ENCODE measurements around the gene LTB4R.
"Not testable (repeated sequence)": the region's sequence is repeated elsewhere in the genome, so short reads cannot be mapped to it uniquely, and the experiment has no call there.

Gene LTB4R

DNA sequence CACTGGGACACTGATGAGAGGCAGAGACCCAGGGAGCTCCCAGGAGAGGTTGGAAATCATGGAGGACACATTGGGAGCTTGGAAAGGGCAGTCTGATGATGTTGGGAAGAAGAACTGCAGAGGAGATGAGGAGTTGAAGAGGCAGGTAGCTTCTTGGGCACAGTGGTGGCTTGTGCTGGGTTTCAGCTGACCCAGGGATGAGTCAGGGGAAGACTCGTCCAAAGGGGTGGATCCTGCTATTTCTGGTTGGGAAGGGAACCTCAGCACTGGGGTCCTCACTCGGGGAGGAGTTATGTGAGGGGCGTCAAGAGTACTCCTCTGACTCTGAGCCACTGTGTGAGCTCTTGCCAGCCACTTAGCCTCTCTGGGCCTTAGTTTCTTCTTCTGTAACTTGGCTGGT lies 12.0 kb downstream of the LTB4R start:
- no peak for DNase-seq (ENCODE audit: low spot score)

DNA sequence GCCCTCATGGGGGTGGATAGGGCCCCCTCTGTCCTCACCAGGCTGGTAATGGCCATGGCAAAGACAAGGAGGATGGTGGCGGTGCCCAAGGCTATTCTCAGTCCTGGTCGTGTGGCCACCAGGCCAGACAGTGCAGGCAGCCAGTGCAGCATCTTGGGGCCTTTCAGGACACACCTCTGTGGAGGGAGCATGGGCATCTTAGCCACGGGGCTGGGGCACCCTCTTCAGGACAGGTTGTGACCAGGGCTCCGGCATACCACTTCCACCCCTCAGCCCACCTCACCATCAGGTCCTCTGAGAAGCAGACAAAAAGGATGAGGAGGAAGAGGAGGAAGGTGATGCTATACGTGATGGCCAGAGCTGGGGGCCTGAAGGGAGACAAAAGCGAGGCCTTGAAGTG lies 12.7 kb downstream of the LTB4R start:
- no peak for DNase-seq (ENCODE audit: low spot score)

DNA sequence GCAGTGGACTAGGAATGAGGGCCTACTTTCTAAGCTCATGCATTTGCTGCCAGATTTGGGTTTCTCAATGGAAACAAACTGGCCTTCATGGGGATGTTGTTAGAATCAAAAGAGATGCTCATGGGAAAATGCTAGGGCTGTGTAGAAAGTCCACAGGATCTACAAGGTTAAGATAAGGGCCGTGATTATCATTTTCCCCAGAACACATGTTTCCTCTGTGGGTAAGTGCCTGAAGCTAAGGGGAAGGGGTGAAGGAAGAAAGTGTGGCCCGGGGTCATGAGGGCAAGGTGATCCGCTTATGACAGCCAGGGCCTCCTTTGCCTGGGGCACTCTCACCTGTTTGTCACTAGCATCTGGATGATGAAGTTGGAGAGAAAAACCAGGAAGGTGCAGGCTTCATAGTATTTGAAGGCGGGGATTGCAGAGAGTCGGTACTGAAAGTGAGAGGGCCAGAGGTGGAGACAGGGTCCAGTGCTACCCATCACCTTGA lies 13.8 kb downstream of the LTB4R start:
- no peak for DNase-seq (ENCODE audit: low spot score)

DNA sequence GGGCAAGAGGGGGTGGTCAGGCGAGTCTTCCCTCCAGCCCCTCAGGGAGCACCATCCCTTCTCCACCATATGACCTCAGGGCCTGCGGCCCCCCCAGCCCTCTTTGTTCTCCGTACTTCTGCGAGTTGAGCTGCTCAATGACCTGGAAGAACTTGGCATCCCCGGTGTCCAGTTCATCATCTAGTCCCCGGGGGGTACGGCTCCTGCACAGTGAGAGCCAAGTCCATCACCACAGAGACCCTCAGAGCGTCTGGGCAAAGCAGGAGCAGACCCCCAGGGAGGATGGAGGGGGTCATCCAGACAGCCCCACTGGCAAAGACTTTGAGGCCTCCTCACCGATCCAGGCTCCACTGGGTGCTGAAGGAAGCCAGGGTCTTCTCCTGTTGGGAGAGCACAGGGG lies 14.7 kb downstream of the LTB4R start:
- DNase-seq (ENCODE audit: low spot score) = no peak

DNA sequence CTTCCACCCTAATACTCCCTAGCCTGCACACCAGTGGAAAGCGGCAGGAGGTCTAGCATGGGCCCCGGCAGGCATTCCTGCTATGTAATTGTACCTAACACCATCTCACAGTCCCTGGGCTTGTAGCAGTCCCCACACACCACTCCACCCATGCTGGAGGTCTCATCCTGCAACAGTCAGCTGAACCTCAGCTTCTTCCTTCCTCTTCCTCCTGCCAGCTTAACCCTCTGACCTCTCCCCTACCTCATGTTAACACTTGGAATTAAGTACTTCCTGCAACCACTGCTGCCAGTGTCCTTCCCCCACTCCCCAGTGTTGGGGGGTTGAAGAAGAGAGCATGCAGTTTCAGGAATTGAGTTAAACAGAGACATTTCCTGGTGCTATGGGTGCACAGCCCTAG lies 16.0 kb downstream of the LTB4R start:
- DNase-seq (ENCODE audit: low spot score) = no peak

DNA sequence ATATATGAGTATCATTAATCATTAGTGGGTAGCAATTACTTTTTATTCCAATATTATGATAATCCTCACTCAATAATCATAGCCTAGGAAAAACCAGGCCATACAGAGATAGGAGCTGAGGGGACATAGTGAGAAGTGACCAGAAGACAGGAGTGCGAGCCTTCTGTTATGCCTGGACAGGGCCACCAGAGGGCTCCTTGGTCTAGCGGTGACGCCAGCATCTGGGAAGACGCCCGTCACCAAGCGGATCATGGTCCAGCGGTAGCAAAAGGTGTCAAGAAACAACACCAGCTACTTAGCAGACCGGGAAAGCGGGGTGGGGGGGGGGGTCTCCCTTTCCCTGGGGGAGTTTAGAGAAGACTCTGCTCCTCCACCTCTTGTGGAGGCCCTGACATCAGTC lies 16.6 kb downstream of the LTB4R start:
- DNase-seq (ENCODE audit: low spot score) = not testable (repeated sequence)

DNA sequence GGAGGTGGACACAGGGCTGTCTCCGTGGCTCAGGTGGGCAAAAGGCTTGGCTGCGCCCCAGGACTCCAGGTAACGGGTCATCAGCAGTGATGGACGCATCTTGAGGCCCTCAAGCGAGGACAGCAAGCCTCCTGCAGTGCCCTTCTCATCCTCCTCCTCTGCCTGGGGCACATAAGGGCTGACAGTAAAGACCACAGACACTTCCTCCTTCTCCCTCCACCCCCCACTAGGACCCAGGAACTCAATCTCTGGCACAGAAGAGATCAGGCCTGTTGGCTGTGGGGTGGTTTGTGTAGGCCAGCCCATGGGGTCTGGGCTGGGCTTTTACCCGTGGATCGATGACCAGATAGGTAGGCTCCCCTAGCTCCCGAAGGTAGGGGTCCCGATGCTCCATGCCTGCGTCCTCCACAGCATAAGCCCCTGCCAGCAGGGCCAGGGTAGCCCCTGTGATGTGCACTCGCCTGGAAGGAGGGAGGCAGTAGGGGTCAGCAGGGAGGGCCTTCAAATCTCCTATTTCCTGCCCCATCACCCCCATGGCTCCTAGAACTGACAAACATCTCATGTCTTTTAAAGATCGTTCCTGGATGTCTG lies 17.9 kb downstream of the LTB4R start:
- DNase-seq (ENCODE audit: low spot score) = no peak

DNA sequence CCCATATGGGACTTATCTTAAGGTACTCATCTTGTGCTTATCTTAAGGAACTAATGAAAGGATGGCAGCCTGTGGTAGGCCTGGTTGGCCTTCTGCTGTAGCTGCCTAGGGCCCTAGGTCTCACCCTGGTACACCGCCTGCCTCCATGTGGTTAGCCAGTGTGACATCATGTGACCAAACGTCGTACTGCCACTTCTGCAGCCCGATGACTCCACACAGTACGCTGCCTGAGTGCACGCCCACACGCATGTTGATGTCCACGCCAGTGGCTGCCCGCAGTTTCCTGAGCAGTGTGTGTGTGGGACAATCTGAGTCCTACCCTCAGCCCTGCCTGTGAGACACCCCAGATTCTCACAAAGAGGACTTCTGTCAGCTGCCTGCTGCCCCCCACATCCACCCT lies 18.4 kb downstream of the LTB4R start:
- no peak for DNase-seq (ENCODE audit: low spot score)

DNA sequence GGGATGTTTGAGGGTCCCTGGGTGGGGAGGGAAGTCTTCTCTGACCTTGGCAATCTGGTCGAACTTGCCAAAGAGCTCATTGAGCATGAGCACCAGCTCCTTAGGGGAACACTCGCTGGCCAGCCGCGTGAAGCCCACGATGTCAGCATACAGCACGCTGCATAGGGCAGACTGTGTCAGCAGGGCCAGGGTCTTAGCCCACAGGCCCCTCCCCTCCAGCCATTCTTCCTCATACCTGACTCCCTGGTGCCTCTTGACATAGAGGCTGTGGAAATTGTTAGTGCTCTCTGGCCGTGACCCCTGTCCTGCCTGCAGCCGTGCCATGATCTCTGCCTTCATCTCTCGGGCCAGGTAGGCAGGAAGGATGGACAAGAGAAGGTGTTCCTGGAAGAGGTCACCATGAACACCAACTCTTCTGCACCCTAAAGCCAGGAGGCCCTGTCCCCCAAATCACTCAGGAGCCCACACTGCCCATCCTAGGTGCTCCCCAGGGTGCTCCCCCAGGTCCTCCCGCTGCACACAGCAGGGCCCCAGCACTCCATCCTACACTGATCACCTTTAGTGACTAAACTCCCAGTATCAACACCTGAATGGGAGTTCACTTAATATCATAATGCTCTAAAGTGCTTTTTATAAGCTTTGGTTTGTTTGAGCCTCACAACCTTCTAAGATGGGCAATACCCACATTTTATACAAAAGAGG lies 19.8 kb downstream of the LTB4R start:
- no peak for DNase-seq (ENCODE audit: low spot score)

DNA sequence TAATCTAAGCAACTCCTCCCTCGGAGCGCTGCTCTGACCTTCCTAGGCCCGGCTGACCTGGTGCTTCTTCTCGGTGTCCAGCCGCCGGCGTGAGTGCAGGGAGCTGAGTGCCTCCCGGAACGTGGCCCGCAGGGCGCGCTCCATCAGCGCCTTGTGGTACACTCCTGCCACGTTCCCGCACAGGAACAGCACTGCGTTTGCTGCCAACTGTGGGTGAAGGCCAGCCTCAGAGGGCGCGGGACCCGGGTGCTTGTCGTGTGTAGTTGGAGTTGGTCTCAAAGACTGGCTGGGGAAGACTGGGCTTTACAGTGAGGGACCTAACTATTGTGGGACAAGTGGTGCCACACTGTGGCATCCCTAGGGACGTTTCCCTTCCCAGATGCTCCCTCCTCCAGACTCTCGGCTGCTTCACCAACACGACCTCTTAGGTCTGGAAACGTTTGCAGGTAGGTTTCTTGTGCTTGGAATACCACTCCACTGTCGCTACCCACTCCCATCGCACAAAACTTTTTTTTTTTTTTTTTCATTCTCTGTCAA lies 20.5 kb downstream of the LTB4R start:
- DNase-seq (ENCODE audit: low spot score) = no peak

DNA sequence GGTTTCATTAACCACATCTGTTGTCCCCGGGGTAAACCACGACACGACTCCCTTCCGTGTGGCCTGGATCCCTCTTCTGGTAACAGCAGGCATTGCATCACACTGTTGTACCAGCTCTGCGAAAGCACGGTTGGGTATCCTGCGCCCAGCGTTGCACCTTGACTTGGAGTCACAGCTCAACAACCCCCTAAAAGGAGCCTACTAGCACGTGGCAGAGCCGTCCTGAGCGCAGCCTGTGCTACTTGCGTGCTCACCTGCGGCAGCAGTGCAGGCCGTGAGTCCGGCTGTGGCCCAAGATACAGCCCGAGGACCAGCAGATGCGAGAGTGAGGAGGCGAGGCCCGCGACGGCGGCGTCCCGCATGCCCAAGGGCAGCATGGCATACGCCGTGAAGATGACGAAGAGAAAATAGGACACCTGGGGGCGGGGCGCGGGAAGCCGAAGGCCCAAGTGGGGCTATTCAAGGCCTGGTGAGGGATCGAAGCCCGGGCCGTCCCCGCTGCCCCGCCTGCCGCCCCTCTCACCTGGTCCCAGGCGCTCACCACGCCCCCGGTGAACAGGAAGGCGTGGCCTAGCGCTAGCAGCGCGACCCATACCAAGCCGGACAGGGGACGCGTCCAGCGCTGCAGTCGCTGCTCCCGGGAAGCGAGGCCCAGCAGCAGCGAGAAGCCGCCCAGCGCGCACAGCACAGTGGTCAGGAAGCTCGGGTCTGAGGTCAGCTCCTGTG lies 21.1 kb downstream of the LTB4R start:
- peak; percentile 23 for DNase-seq (ENCODE audit: low spot score)

DNA sequence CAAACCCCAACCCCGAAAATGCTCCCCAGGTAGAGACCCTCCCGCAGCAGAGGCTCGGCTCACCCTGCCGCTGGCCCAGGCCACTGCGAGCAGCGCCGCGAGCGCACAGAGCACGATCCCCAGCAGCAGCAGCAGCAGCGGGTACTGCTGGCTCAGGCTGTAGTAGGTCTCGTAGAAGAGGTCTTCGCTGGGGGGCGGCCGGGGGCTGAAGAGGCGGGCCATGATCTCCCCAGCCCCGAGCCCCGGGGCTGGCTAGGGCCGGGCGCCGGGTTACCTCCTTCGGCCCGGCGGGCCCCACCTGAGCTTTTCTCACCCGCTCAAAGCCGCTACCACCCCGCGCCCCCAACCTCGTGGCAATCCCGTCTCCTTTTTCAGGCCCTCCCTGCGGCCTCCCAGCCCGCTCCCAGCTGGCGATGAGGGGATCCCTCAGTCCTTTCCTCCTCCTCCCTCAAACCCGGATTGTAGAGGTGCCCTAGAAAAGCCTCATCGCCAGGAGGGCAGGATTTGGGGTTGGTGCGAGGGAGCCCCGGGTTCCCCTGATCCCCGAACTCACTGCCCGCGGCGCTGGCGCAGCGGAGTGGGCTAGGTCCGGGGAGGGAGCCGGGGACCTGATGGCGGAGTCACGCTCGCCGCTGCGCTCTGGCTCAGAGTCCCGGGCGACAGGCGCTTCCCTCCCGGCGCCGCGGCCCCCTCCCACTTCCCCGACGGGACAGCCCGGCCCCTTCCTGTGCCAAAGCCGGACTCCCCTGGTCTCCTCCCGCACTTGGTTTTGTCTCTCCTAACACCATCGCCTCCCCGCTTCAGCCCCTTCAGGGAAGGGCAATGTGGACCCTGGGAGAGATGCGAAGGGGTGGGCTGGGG lies 23.4 kb downstream of the LTB4R start, which contains the start of gene ADCY4:
Gene ADCY4 (minus strand): TSS at position 641 of the 861 bp plus-strand sequence. CDS start 419 bp downstream, at position 222.
- DNase-seq (ENCODE audit: low spot score) = no peak

DNA sequence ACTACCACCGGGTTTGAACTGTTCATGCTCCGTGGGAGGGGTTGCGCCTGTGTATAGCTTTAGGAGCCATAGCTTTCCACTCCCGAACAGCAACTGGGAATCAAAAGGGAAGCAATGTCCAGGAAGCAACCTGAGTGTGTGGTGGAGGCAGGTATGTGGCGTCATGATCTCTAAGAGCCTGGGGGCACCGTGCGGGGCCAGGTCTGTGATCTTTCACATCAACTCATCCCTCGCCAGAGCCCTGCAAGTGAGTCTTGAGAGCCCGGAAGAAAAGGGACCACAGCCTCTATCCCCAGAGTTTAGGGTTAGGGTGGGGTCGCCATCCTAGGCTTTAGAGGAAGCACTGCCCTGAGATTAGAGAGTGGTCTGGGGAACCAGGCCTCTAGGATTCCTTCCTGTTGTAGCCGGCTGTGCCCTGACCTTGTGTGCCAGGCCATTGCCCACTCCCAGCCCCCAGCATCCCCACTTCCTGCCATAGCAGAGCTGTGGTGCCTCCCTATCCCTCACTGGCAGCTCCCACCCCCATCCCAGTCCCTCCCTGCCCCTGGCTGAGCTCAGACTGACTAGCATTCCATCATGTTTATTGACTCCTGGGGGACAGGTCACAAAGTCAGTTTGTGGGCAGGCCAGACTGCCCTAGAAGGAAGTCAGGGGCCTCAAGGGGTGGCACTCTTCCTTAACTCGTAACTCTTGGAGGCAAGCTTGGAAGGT lies 24.3 kb downstream of the LTB4R start:
- DNase-seq (ENCODE audit: low spot score) = no peak

DNA sequence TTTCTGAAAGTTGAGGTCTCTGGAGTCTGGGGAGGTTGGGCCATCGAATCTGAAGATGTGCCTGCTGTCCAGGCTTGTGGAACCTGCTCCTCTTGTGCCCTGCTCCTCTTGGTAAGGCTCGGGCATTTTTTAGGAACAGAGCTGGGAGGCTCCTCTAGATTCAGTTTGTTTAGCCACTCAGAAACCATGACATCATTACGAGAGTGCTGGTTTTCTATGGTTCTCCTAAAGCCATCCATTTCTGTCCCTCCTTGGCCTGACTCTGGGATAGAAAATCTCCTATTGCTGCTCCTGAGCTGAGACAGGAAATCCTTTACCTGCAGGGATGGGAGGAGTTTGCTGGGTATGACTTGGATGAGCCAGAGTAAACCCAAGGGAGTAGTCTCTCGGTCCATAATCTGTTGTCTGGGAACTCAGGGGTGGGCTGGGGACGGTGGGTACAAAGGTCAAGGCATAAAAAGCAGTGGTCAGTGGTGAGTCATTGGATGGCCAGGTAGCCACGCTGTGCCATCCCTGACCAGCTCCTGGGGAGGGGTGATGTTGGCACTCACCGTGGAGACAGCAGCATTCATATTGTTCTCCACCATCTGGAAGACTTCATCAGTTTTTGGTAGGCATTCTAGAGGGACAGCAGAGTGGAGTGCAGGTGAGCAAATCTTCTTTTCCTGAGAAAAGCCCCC lies 26.0 kb downstream of the LTB4R start:
- no peak for DNase-seq (ENCODE audit: low spot score)

DNA sequence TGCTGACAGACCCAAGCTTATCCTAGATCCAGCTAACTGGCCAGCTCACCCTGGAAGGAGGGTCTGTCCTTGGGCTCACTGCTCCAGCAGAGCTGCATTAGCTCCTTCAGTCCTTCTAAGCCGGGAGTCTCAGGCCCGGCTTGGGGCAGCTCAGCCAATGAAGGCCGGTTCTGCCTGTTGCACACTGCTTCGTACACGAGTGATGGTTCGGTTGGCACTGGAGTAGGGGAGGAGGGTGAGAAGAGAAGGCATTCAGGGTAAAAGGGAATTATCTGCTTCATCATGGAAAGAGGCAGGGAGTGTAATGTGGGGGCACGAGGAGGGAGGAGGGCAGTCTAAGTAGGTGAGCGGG lies 26.5 kb downstream of the LTB4R start:
- DNase-seq (ENCODE audit: low spot score) = no peak

DNA sequence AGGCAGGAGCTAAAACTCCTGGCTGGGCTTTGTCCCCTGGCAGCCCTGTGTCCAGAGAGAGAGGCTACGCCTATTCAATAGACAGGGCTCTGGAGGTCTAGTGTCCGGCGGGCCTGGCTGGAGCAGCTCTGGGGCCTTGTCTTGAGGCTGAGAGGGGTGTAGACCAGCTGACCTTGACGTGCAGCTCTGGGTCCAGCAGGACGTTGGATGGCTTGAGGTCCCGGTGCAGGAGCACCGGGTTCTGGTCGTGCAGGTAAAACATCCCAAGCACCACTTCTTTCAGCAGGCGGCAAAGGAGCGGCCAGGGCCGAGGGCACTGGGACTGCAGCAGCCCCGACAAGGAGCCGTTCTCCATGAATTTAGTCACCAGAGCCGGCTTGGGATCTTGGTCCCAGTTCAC lies 27.5 kb downstream of the LTB4R start:
- DNase-seq (ENCODE audit: low spot score) = no peak

DNA sequence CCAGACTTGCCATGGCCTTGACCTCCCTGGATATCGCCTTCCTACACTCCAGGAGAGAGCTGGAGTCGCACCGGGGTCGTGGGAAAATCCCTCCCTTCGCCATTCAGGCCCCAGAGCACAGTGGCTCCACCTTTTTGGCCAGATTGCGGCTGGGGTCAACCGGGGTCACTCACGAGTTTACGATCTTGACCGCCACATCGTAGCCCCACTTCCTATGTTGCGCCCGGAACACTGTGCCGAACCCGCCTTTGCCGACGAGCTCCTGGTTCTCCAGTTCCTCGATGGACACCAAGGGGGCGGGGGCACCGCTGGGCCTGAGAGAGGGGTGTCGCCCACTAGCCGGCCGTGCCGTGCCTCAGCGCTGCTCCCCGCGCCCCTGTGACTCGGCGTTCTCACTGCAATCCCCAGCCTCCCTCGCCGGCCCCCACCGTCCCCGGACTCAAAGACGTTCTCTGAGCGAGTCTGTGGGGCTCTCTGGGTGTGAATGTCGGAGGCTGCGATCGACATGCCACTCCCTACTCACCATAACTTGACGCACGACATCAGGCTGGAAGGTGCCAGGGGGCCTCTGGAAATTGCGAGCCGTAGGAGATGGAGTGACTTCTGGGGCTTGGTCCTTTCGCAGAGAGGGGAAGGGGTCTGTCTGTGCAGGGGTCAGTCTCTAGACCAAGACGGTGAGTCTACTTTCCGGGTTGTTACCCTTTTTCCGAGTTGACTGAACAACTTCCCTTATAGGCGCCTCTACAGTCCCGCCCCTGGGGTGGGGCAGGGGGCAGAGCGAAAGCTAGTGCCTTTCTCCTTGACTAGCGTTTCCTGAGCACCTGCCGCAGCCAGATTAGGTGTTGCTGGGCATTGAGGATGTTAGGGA lies 28.2 kb downstream of the LTB4R start, which contains the start of gene RIPK3:
Gene RIPK3 (minus strand): TSS at position 708 of the 868 bp plus-strand sequence. CDS start 165 bp downstream, at position 543.
- DNase-seq (ENCODE audit: low spot score) = no peak

DNA sequence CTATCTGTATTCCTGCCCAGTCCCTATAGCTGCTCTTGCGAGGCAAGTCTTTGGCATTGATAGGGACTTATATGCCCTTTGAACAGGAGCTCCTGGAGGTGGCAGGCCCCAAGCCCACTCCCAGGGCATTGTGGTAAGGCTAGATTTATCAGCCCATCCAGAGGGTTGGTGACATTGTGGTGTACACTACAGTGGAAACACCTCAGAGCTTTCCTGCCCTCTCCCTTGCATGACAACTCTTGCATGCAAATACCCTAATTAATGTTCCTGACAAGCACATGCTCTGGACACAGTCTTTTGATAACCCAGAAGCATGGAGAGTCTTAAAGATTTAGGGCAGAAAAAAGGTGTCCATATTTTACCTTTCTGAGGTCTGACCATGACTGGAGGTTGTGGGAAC lies 29.3 kb downstream of the LTB4R start:
- DNase-seq (ENCODE audit: low spot score) = no peak

DNA sequence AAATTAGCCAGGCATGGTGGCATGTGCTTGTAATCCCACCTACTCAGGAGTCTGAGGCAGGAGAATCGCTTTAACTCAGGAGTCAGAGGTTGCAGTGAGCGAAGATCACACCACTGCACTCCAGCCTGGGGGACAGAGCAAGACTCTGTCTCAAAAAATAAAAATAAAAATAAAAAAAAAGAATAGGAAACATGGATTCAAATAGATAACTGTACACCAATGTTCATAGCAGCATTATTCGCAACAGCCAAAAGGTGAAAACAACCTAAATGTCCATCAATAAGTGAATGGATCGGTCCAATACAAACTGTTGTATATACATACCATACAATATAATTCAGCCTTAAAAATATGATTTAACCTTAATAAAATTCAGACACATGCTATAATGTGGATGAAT lies 31.6 kb downstream of the LTB4R start:
- DNase-seq (ENCODE audit: low spot score) = no peak
